Measurements from ENCODE around the gene KCNIP1.
"Not testable (repeated sequence)": the region's sequence is repeated elsewhere in the genome, so short reads cannot be mapped to it uniquely, and the experiment has no call there.

GRCh38 chr5:170765868-170766267, 262.0 kb downstream of the KCNIP1 start:
- not testable (repeated sequence) for TF ChIP-seq CTCF (conservative IDR thresholded peaks at IDR 0.05; ENCODE audit: low read depth, low read length); EZH2 (IDR thresholded peaks at IDR 0.05; ENCODE audit: low read length, unreplicated experiment); EZH2phosphoT487 (IDR thresholded peaks at IDR 0.05; ENCODE audit: borderline replicate concordance, low read length)

All from PC-3 (cell line).